ENCODE results near the gene FAM13C.

Gene FAM13C

GRCh38 chr10:59299933-59300332, 62.4 kb downstream of the FAM13C start:
- TF ChIP-seq CTCF (IDR thresholded peaks at IDR 0.05; ENCODE audit: low read depth, low read length) = no peak
- DNase-seq (ENCODE audit: extremely low read depth, low read depth) = no peak

GRCh38 chr10:59290448-59290847, 71.9 kb downstream of the FAM13C start:
- TF ChIP-seq CTCF (IDR thresholded peaks at IDR 0.05; ENCODE audit: low read depth, low read length) = no peak; the same call in 1 of the 2 replicates
- no peak for DNase-seq (ENCODE audit: extremely low read depth, low read depth)

DNA sequence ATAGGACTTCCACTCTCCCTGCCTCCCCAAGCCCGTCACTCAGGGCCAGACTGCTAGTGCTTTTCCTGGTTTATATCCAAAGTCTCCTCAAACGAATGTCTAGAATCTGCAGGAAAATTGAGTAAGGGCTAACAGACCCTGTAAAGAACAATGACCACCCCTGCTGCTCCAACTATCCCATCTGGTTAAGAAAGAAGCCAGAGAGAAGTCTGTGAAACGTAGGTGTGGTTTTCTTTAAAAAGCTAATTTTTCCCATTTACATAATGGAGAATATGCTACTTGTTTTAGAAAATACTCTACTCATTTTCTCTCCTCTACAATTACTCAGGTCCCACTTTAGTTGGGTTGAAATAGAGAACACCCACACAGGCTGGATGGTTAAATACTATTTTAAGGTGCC, 72.5 kb downstream of the FAM13C start:
- no peak for TF ChIP-seq CTCF (IDR thresholded peaks at IDR 0.05; ENCODE audit: low read depth, low read length)
- no peak for DNase-seq (ENCODE audit: extremely low read depth, low read depth)

- no peak for TF ChIP-seq CTCF (IDR thresholded peaks at IDR 0.05; ENCODE audit: low read depth, low read length)
- DNase-seq (ENCODE audit: extremely low read depth, low read depth) = no peak
These were observed 74.6 kb downstream of the FAM13C start for GRCh38 chr10:59287587-59288255.

GRCh38 chr10:59285848-59286247, 76.5 kb downstream of the FAM13C start:
- no peak for TF ChIP-seq CTCF (IDR thresholded peaks at IDR 0.05; ENCODE audit: low read depth, low read length)
- no peak for DNase-seq (ENCODE audit: extremely low read depth, low read depth)

GRCh38 chr10:59285073-59285472, 77.3 kb downstream of the FAM13C start:
- TF ChIP-seq CTCF (IDR thresholded peaks at IDR 0.05; ENCODE audit: low read depth, low read length) = no peak

GRCh38 chr10:59284118-59284975, 78.0 kb downstream of the FAM13C start:
- no peak for TF ChIP-seq CTCF (IDR thresholded peaks at IDR 0.05; ENCODE audit: low read depth, low read length)
- no peak for DNase-seq (ENCODE audit: extremely low read depth, low read depth)

More at GRCh38 chr10:59285073-59285472, 77.3 kb downstream of the FAM13C start:
- no peak for DNase-seq (ENCODE audit: extremely low read depth, low read depth)
